ENCODE results near the gene SLC18A3. TPM values are rescaled to one million over a fixed set of nuclear protein-coding genes. Genes with fewer than 3 reads are reported as not detected.

SLC18A3 gene
- not detected in 2 replicates for total RNA-seq (2014; rRNA removed; shearing (Covaris generic))

- in situ Hi-C loops (cut with HindIII; ENCODE audit: low sequenced_read_pairs), result no loop called here
- no peak for DNase-seq (ENCODE audit: low spot score)
These were observed at the start of gene SLC18A3 for GRCh38 chr10:49610114-49610457. Gene SLC18A3, plus strand, starts transcription at chr10:49610310. Its CDS starts 431 bp downstream, at chr10:49610741.

- no peak for DNase-seq (ENCODE audit: low spot score)
- in situ Hi-C loops (cut with HindIII; ENCODE audit: low sequenced_read_pairs), result no loop called here
These were observed 49.6 kb upstream of the SLC18A3 start for GRCh38 chr10:49560526-49560925.

GRCh38 chr10:49562893-49563292 lies 47.2 kb upstream of the SLC18A3 start:
- no peak for DNase-seq (ENCODE audit: low spot score)

GRCh38 chr10:49564461-49565009 lies 45.6 kb upstream of the SLC18A3 start:
- in situ Hi-C loops (cut with HindIII; ENCODE audit: low sequenced_read_pairs), result no loop called here
- DNase-seq (ENCODE audit: low spot score), result no peak

More at GRCh38 chr10:49562893-49563292, 47.2 kb upstream of the SLC18A3 start:
- in situ Hi-C loops (cut with HindIII; ENCODE audit: low sequenced_read_pairs), result no loop called here

GRCh38 chr10:49567810-49568209 lies 42.3 kb upstream of the SLC18A3 start:
- DNase-seq (ENCODE audit: low spot score), result no peak
- in situ Hi-C loops (cut with HindIII; ENCODE audit: low sequenced_read_pairs), result no loop called here

GRCh38 chr10:49568235-49568634 lies 41.9 kb upstream of the SLC18A3 start:
- DNase-seq (ENCODE audit: low spot score), result no peak
- in situ Hi-C loops (cut with HindIII; ENCODE audit: low sequenced_read_pairs), result no loop called here

GRCh38 chr10:49569031-49569631 lies 41.0 kb upstream of the SLC18A3 start:
- in situ Hi-C loops (cut with HindIII; ENCODE audit: low sequenced_read_pairs), result no loop called here
- no peak for DNase-seq (ENCODE audit: low spot score)

GRCh38 chr10:49571388-49571787 lies 38.7 kb upstream of the SLC18A3 start:
- in situ Hi-C loops (cut with HindIII; ENCODE audit: low sequenced_read_pairs), result no loop called here
- DNase-seq (ENCODE audit: low spot score), result no peak

GRCh38 chr10:49572594-49573114 lies 37.5 kb upstream of the SLC18A3 start:
- in situ Hi-C loops (cut with HindIII; ENCODE audit: low sequenced_read_pairs), result no loop called here
- no peak for DNase-seq (ENCODE audit: low spot score)

GRCh38 chr10:49575489-49576072 lies 34.5 kb upstream of the SLC18A3 start:
- in situ Hi-C loops (cut with HindIII; ENCODE audit: low sequenced_read_pairs), result no loop called here
- DNase-seq (ENCODE audit: low spot score), result no peak

GRCh38 chr10:49577182-49577925 lies 32.8 kb upstream of the SLC18A3 start:
- DNase-seq (ENCODE audit: low spot score), result no peak
- in situ Hi-C loops (cut with HindIII; ENCODE audit: low sequenced_read_pairs), result no loop called here

- no peak for DNase-seq (ENCODE audit: low spot score)
- in situ Hi-C loops (cut with HindIII; ENCODE audit: low sequenced_read_pairs), result no loop called here
These were observed 31.7 kb upstream of the SLC18A3 start for GRCh38 chr10:49578392-49578791.

- in situ Hi-C loops (cut with HindIII; ENCODE audit: low sequenced_read_pairs), result no loop called here
- DNase-seq (ENCODE audit: low spot score), result no peak
These were observed 30.5 kb upstream of the SLC18A3 start for GRCh38 chr10:49579621-49580020.

- in situ Hi-C loops (cut with HindIII; ENCODE audit: low sequenced_read_pairs), result no loop called here
- no peak for DNase-seq (ENCODE audit: low spot score)
These were observed 24.7 kb upstream of the SLC18A3 start for GRCh38 chr10:49585387-49585786.

GRCh38 chr10:49587981-49588380 lies 22.1 kb upstream of the SLC18A3 start:
- no peak for DNase-seq (ENCODE audit: low spot score)
- in situ Hi-C loops (cut with HindIII; ENCODE audit: low sequenced_read_pairs), result no loop called here

GRCh38 chr10:49592726-49593563 lies 17.2 kb upstream of the SLC18A3 start:
- peak; percentile 73 for DNase-seq (ENCODE audit: low spot score)
- in situ Hi-C loops (cut with HindIII; ENCODE audit: low sequenced_read_pairs), result no loop called here

- no peak for DNase-seq (ENCODE audit: low spot score)
- in situ Hi-C loops (cut with HindIII; ENCODE audit: low sequenced_read_pairs), result no loop called here
These were observed 16.6 kb upstream of the SLC18A3 start for GRCh38 chr10:49593564-49593875.

GRCh38 chr10:49593998-49594397 lies 16.1 kb upstream of the SLC18A3 start:
- in situ Hi-C loops (cut with HindIII; ENCODE audit: low sequenced_read_pairs), result no loop called here

GRCh38 chr10:49594594-49594993 lies 15.5 kb upstream of the SLC18A3 start:
- peak; percentile 79 for DNase-seq (ENCODE audit: low spot score)
- in situ Hi-C loops (cut with HindIII; ENCODE audit: low sequenced_read_pairs), result no loop called here

More at GRCh38 chr10:49593998-49594397, 16.1 kb upstream of the SLC18A3 start:
- no peak for DNase-seq (ENCODE audit: low spot score)

Data from G401 (cell line).